HCEC 1CT (cell line): Measurements from ENCODE around the gene SH3GLB2.
"Not testable (repeated sequence)": the region's sequence is repeated elsewhere in the genome, so short reads cannot be mapped to it uniquely, and the experiment has no call there.

Source experiments
- DNase-seq: peaks from one replicate; pipeline ENCODE4 v3.0.0-alpha.2; 2017

SH3GLB2 gene

GRCh38 chr9:129052592-129052991 lies 24.5 kb upstream of the SH3GLB2 start:
- no peak for DNase-seq

GRCh38 chr9:129042016-129042415 lies 13.9 kb upstream of the SH3GLB2 start:
- no peak for DNase-seq

GRCh38 chr9:129040113-129040643 lies 12.0 kb upstream of the SH3GLB2 start:
- no peak for DNase-seq

- DNase-seq, result no peak
Observed at GRCh38 chr9:129038109-129038852, 10.2 kb upstream of the SH3GLB2 start.

- no peak for DNase-seq
Observed at GRCh38 chr9:129037767-129038098, 9.6 kb upstream of the SH3GLB2 start.

GRCh38 chr9:129036923-129037766 lies 9.0 kb upstream of the SH3GLB2 start:
- DNase-seq, result no peak

GRCh38 chr9:129036241-129036922 lies 8.3 kb upstream of the SH3GLB2 start, which contains the start of gene MIGA2:
Gene MIGA2, plus strand, starts transcription at chr9:129036626. Its CDS starts 3,969 bp downstream, at chr9:129040595.
- peak; percentile 99 for DNase-seq

- DNase-seq, result not testable (repeated sequence)
Observed at GRCh38 chr9:129035838-129036237, 7.7 kb upstream of the SH3GLB2 start.

GRCh38 chr9:129033216-129033615 lies 5.1 kb upstream of the SH3GLB2 start:
- no peak for DNase-seq

- DNase-seq, result no peak
Observed at GRCh38 chr9:129032541-129033159, 4.5 kb upstream of the SH3GLB2 start.

- no peak for DNase-seq
Observed at GRCh38 chr9:129031514-129031913, 3.4 kb upstream of the SH3GLB2 start.

- no peak for DNase-seq
Observed at GRCh38 chr9:129030191-129030590, 2.1 kb upstream of the SH3GLB2 start.

- peak; percentile 30 for DNase-seq
Observed at GRCh38 chr9:129027685-129028191, 393 bp downstream of the SH3GLB2 start.

GRCh38 chr9:129027224-129027684 lies 877 bp downstream of the SH3GLB2 start:
- DNase-seq, result no peak

- no peak for DNase-seq
Observed at GRCh38 chr9:129026442-129027223, 1.5 kb downstream of the SH3GLB2 start.

GRCh38 chr9:129023908-129024233 lies 4.3 kb downstream of the SH3GLB2 start:
- no peak for DNase-seq

- DNase-seq, result peak; percentile 87
Observed at GRCh38 chr9:129023036-129023907, 4.9 kb downstream of the SH3GLB2 start.

- no peak for DNase-seq
Observed at GRCh38 chr9:129022037-129022436, 6.1 kb downstream of the SH3GLB2 start.

GRCh38 chr9:129021091-129021490 lies 7.0 kb downstream of the SH3GLB2 start:
- no peak for DNase-seq

GRCh38 chr9:129014608-129015007 lies 13.5 kb downstream of the SH3GLB2 start:
- DNase-seq, result no peak

GRCh38 chr9:129014124-129014523 lies 14.0 kb downstream of the SH3GLB2 start:
- DNase-seq, result no peak
